Measurements from ENCODE around the gene ANTXR2. TPM values are rescaled to one million over a fixed set of nuclear protein-coding genes. Genes with fewer than 3 reads are reported as not detected.

ANTXR2 gene
- total RNA-seq, 1 donor from 2014 or later, result 16.8 TPM

DNA sequence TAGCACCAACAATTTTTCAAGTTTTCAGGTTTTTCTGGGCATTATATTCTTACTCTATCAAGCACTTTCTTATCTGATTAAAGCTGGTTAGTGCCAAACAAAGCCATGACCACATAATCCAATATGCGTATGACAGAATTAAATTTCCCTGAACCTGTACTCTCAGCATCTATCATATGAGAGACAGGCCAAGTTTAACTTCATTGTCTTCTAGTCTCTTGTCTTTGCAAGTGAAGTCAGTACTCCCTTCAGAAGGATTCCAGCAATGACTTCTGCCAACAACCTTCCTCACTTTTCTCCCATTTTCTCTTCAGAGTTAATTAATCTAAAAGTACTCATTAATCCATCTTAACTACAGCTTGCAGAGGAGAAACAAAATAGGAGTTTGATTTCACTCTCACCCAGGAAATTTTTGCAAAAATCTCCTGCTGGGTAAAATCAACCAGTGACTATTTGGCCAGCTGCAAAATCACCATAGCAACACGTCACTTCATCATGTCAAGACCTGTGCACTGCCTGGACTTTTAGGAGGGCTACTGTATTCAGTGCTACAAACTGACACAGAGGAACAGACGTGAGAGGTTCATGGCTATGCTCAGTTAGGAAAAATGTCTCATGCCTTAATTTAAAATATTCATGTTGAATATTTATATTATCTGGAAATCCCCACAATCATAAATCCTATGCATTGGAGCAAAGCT, 208.4 kb downstream of the ANTXR2 start:
- Histone ChIP-seq H3K4me3 (no peak overlapping the region), H3K27me3 (no peaks in the 10 kb centered on the region), H3K4me1 (no peaks in the 10 kb centered on the region), H3K27ac (no peak overlapping the region), H3K9me3 (no peaks in the 10 kb centered on the region), H3K36me3 (no peaks in the 10 kb centered on the region)
- DNase-seq (ENCODE audit: low spot score in 2 of 2), result no peak
- TF ChIP-seq, protein P1, sequence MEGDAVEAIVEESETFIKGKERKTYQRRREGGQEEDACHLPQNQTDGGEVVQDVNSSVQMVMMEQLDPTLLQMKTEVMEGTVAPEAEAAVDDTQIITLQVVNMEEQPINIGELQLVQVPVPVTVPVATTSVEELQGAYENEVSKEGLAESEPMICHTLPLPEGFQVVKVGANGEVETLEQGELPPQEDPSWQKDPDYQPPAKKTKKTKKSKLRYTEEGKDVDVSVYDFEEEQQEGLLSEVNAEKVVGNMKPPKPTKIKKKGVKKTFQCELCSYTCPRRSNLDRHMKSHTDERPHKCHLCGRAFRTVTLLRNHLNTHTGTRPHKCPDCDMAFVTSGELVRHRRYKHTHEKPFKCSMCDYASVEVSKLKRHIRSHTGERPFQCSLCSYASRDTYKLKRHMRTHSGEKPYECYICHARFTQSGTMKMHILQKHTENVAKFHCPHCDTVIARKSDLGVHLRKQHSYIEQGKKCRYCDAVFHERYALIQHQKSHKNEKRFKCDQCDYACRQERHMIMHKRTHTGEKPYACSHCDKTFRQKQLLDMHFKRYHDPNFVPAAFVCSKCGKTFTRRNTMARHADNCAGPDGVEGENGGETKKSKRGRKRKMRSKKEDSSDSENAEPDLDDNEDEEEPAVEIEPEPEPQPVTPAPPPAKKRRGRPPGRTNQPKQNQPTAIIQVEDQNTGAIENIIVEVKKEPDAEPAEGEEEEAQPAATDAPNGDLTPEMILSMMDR (IDR thresholded peaks at IDR 0.05), result no peak
- intact Hi-C loops (cut with DNase I), result no loop called here

DNA sequence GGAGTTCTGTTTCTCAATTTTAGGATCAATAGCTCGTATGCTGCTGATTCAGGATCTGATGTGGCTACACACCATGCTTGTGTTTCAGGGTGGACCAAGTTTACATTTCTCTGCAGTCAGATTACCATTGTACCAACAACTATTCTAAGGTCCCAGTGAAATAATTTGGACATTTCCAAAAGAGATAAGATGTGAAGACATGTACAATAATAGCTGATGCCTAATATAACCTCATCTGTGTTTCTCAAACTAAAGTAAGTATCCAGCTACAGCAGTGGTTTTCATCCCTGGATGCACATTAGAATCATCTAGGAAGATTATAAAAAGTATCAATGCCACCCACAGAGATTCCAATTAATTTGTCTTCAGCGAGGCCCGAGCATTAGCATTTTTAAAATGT, 209.7 kb downstream of the ANTXR2 start:
- no peak overlapping the region for H3K4me3 ChIP-seq
- no peaks in the 10 kb centered on the region for H3K4me1 ChIP-seq
- TF ChIP-seq, protein P1 (IDR thresholded peaks at IDR 0.05), result no peak
- DNase-seq (ENCODE audit: low spot score in 2 of 2), result no peak
- H3K27ac ChIP-seq, result no peak overlapping the region
- intact Hi-C loops (cut with DNase I), result no loop called here
- no peaks in the 10 kb centered on the region for H3K9me3 ChIP-seq
- no peaks in the 10 kb centered on the region for H3K36me3 ChIP-seq
- H3K27me3 ChIP-seq, result no peaks in the 10 kb centered on the region

GRCh38 chr4:79862821-79863220, 210.2 kb downstream of the ANTXR2 start:
- intact Hi-C loops (cut with DNase I), result no loop called here

DNA sequence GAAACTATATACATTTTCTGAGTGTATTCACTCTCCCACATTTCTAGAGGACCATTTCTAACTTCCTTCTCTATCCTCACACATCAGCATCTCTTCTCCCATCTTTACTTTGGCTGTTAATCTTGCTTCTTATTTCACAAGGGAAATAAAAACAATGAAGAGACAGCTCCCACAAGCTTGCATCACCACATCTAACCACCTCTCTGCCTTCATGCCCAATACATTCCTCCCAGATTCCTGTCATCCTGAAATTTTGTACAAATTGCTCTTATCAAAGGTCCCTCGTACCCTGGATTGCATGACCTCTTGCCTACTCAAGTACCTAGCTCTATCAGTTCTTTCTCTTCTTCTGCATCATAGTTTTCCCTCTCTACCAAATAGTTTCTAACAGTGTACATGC, 215.2 kb downstream of the ANTXR2 start:
- H3K4me3 ChIP-seq, result no peak overlapping the region
- no peaks in the 10 kb centered on the region for H3K36me3 ChIP-seq
- no peaks in the 10 kb centered on the region for H3K9me3 ChIP-seq
- TF ChIP-seq, protein P1 (IDR thresholded peaks at IDR 0.05), result no peak
- H3K27me3 ChIP-seq, result no peaks in the 10 kb centered on the region
- H3K27ac ChIP-seq, result no peak overlapping the region
- DNase-seq (ENCODE audit: low spot score in 2 of 2), result no peak
- no peaks in the 10 kb centered on the region for H3K4me1 ChIP-seq
- intact Hi-C loops (cut with DNase I), result no loop called here

More at GRCh38 chr4:79862821-79863220, 210.2 kb downstream of the ANTXR2 start:
- Histone ChIP-seq H3K27ac (no peak overlapping the region), H3K9me3 (no peaks in the 10 kb centered on the region), H3K4me1 (no peaks in the 10 kb centered on the region), H3K36me3 (no peaks in the 10 kb centered on the region), H3K27me3 (no peaks in the 10 kb centered on the region), H3K4me3 (no peak overlapping the region)
- TF ChIP-seq, protein P1 (IDR thresholded peaks at IDR 0.05), result no peak
- DNase-seq (ENCODE audit: low spot score in 2 of 2), result no peak

- H3K27ac ChIP-seq, result no peak overlapping the region
- no peak overlapping the region for H3K4me3 ChIP-seq
- intact Hi-C loops (cut with DNase I), result no loop called here
- H3K27me3 ChIP-seq, result no peaks in the 10 kb centered on the region
- TF ChIP-seq, protein P1 (IDR thresholded peaks at IDR 0.05), result no peak
- DNase-seq (ENCODE audit: low spot score in 2 of 2), result no peak
- H3K4me1 ChIP-seq, result no peaks in the 10 kb centered on the region
- H3K36me3 ChIP-seq, result no peaks in the 10 kb centered on the region
- no peaks in the 10 kb centered on the region for H3K9me3 ChIP-seq
Observed at GRCh38 chr4:79856196-79856595, 216.8 kb downstream of the ANTXR2 start.

Data from ascending aorta (tissue), 2 donors.